ENCODE measurements around the gene PLA2G6. TPM values are rescaled to one million over a fixed set of nuclear protein-coding genes. Genes with fewer than 3 reads are reported as not detected.
A peak's percentile ranks its signal among the peaks of the same experiment; 100 is the strongest.
"Not testable (repeated sequence)": the region's sequence is repeated elsewhere in the genome, so short reads cannot be mapped to it uniquely, and the experiment has no call there.

The PLA2G6 gene
- total RNA-seq, 1 experiment from 2014 or later: 13.4 TPM

GRCh38 chr22:38201371-38201710 is 19.7 kb upstream of the PLA2G6 start:
- in situ Hi-C loops (cut with HindIII; ENCODE audit: low pct_unique_long_range_greater_than_20kb, low sequenced_read_pairs): no loop called here
- DNase-seq (ENCODE audit: low read depth): no peak

DNA sequence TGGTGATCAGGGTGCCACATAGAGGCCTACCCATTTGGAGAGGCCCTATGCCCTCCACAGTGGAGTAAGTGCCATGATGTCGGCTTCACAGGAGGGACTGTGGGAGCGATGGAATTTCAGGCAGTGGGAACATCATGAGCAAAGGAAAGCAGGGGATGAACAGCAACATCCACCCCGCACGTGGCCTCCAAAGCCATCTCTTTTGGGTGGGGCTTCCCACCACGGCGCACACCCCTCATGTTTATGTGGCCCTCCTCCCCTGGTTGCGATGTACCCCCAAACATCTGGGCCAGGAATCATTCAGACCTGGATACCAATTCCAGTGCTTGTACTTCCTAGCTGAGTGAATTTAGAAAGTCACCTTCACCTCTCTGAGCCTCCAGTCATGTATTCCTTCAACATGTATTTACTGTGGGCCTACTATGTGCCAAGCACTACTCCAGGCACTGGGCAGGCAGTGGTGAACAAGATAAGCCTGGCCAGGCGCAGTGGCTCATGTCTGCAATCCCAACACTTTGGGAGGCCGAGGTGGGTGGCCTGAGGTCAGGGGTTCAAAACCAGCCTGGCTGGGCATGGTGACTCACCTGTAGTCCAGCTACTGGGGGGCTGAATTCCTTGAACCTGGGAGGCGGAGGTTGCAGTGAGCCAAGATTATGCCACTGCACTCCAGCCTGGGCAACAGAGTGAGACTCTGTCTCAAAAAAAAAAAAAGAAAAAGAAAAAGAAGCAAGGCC is 18.4 kb upstream of the PLA2G6 start:
- in situ Hi-C loops (cut with HindIII; ENCODE audit: low pct_unique_long_range_greater_than_20kb, low sequenced_read_pairs): no loop called here

DNA sequence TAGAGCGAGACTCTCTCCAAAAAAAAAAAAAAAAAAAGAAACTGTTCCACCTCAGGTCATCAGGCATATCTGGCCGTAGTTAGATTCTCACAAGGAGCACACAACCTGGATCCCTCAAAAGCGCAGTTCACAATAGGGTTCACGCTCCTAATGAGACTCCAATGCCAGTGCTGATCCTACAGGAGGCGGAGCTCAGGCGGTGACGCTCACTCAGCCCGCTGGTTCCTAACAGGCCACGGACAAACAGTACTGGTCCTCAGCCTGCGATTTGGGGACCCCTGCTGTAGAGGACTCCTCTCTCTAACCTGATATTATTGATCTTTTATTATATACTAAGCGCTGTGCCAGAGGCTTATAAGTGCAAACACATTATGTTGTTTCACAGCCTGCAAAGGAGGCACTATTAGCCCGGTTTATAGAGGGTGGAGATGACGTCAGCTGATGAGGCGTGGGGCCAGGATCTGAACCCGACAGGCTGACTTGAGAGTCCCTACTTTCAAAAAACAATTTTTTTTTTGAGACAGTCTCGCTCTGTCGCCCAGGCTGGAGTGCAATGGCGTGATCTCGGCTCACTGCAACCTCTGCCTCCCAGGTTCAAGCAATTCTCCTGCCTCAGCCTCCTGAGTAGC is 15.3 kb upstream of the PLA2G6 start:
- DNase-seq (ENCODE audit: low read depth): no peak
- in situ Hi-C loops (cut with HindIII; ENCODE audit: low pct_unique_long_range_greater_than_20kb, low sequenced_read_pairs): no loop called here

More for the DNA sequence above, 18.4 kb upstream of the PLA2G6 start:
- no peak for DNase-seq (ENCODE audit: low read depth)

- no peak for DNase-seq (ENCODE audit: low read depth)
- in situ Hi-C loops (cut with HindIII; ENCODE audit: low pct_unique_long_range_greater_than_20kb, low sequenced_read_pairs): no loop called here
Observed at GRCh38 chr22:38193580-38193979, 11.9 kb upstream of the PLA2G6 start.

DNA sequence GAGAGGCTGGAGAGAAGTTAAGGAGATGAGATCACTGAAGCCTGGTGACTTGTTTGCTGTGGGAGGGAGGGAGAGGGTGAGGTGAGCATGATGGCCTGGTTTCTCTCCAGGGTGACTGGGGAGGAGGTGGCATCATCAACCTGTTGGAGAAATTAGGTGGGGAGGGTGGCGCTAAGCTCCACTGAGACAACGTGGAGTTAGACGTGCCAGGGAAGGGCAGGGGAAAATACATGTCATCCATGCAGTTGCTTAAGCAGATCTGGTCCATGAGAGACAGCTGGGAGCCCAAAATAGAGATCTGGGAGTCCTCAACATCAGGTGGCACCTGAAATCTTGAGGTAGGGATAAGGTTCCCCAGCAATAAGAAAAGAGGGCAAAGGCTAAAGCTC is 10.8 kb upstream of the PLA2G6 start:
- in situ Hi-C loops (cut with HindIII; ENCODE audit: low pct_unique_long_range_greater_than_20kb, low sequenced_read_pairs): no loop called here

DNA sequence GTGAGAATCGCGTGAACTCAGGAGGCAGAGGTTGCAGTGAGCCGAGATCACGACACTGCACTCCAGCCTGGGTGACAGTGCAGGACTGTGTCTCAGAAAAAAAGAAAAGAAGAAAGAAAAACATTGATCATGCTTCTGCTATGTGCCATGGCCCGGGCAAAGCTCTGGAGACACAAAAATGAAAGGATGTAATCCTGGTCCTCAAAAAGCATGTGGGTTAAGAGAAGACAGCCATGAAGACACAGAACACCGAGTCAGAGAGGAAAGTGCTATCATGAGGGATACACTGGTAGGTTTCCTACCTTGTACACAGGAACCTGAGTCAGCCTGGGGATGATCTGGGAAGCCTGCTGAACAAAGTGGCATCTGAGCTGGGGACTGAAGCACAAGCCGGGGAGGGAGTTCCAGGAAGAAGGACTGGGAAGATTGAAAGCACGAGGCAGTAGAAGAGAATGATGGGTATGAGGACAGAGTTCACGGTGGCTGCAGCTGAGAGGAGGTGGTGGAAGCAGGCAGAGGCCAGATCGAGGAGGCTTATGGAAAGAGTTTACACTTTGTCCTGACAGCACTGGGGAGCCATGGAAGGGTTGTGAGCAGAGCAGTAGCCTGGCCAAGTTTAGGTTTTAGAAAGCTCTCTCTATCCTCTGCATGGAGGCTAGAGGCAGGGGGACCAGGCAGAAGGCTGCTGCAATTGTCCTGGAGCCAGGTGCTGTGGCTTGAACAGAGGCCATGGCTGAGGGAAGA is 10.3 kb upstream of the PLA2G6 start:
- in situ Hi-C loops (cut with HindIII; ENCODE audit: low pct_unique_long_range_greater_than_20kb, low sequenced_read_pairs): no loop called here
- DNase-seq (ENCODE audit: low read depth): no peak

More for the DNA sequence above, 10.8 kb upstream of the PLA2G6 start:
- no peak for DNase-seq (ENCODE audit: low read depth)

- no peak for DNase-seq (ENCODE audit: low read depth)
- in situ Hi-C loops (cut with HindIII; ENCODE audit: low pct_unique_long_range_greater_than_20kb, low sequenced_read_pairs): no loop called here
Observed at GRCh38 chr22:38191055-38191454, 9.4 kb upstream of the PLA2G6 start.

GRCh38 chr22:38190581-38190980 is 9.0 kb upstream of the PLA2G6 start:
- DNase-seq (ENCODE audit: low read depth): no peak
- in situ Hi-C loops (cut with HindIII; ENCODE audit: low pct_unique_long_range_greater_than_20kb, low sequenced_read_pairs): no loop called here

DNA sequence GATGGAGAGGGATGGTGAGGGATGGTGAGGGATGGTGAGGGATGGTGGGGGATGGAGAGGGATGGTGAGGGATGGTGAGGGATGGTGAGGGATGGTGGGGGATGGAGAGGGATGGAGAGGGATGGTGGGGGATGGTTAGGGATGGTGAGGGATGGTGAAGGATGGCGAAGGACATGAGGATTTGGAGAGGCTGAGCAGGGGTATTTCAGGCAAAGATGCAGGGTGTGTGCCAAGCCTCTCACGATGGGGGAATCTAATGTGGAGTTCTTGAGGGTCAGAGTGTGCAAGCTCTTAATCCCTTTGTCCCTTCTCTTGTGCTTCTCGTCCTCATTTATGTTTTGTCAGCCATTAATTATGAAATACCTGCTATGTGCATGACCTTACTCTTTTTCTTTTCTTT is 7.5 kb upstream of the PLA2G6 start:
- in situ Hi-C loops (cut with HindIII; ENCODE audit: low pct_unique_long_range_greater_than_20kb, low sequenced_read_pairs): no loop called here

DNA sequence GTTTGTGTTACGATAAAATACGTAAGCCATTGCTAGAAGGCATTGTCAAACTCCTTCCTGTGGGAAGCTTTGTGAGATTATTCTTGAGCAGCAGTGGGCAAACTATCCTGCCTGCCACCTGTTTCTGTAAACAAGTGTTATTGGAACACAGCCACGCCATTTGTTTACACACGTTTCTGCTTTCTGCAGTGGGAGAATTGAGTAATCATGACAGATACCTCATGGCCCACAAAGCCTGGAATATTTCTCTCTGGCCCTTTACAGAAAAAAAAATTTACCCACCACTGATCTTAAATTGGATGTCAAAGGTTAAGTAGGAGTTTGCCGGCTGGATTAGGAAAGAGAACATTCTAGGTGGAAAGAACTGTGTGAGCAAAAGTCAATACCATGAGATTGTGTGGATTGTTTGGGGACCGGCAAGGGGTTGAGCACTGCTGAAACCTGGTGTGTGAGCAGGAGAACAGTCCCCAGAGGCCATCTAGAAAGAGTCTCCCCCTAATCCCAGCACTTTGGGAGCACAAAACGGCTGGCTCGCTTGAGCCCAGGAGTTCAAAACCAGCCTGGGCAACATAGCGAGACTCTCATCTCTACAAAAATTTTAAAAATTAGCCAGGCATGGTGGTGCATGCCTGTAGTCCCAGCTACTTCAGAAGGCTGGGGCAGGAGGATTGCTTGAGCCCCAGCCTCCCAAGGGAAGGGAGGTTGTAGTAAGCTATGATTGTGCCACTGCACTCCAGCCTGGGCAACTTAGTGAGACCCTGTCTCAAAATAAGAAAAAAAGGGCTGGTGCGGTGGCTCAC is 6.0 kb upstream of the PLA2G6 start:
- no peak for DNase-seq (ENCODE audit: low read depth)
- in situ Hi-C loops (cut with HindIII; ENCODE audit: low pct_unique_long_range_greater_than_20kb, low sequenced_read_pairs): no loop called here

More for the DNA sequence above, 7.5 kb upstream of the PLA2G6 start:
- no peak for DNase-seq (ENCODE audit: low read depth)

- DNase-seq (ENCODE audit: low read depth): no peak
- in situ Hi-C loops (cut with HindIII; ENCODE audit: low pct_unique_long_range_greater_than_20kb, low sequenced_read_pairs): no loop called here
Observed at GRCh38 chr22:38186429-38186828, 4.8 kb upstream of the PLA2G6 start.

DNA sequence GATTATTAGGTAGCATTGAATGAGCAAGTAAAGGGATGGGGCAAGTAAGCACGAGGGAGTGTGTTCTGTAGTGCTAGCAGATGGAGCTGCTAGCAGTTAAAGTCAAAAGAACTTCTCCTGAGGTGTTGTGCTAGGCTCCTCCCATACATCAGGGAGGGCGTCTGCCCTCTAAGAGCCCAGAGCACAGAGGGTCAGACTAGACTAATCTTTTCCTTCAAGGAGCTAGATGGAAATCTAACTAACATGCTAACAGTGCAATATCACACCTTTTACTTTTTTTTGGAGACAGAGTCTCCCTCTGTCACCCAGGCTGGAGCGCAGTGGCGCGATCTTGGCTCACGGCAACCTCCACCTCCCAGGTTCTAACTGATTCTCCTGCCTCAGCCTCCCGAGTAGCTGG is 3.2 kb upstream of the PLA2G6 start:
- in situ Hi-C loops (cut with HindIII; ENCODE audit: low pct_unique_long_range_greater_than_20kb, low sequenced_read_pairs): no loop called here
- no peak for DNase-seq (ENCODE audit: low read depth)

DNA sequence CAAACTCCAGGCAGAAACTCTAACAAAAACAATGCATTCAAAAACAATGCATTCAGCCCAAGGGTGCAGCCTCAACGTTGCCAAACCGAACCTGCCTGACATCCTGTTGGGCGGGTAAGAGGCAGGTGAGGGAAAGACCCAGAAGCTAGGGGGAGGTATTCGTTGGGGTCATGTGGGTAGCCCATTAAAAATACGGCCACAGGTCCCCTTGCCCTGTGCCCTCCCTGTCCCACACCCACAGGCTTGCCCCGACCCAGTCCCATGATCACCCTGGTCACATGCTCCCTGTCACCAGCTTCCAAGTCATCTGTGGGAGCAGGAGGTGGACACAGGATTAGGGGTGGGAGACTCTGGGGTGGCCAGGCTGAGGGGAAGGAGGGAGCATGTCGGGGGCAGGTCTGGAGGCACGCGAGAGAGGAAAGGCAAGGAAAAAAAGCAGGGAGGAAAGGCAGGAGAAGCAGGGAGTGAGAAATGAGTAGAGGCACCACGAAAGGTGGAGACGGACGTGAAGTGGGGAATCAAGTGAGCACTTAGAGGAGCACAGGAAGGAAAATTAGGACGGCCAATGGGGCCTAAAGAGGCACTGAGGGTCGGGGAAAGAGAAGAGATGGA is 683 bp downstream of the PLA2G6 start:
- in situ Hi-C loops (cut with HindIII; ENCODE audit: low pct_unique_long_range_greater_than_20kb, low sequenced_read_pairs): no loop called here
- peak; percentile 49 for DNase-seq (ENCODE audit: low read depth)

DNA sequence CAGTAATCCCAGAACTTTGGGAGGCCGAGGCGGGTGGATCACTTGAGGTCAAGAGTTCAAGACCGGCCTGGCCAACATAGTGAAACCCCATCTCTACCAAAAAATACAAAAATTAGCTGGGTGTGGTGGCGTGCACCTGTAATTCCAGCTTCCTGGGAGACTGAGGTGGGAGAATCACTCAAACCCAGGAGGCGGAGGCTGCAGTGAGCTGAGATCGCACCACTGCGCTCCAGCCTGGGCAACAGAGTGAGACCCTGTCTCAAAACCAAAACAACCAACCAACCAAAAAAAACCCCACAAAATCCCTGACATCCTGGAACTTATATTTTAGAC is 3.1 kb downstream of the PLA2G6 start:
- in situ Hi-C loops (cut with HindIII; ENCODE audit: low pct_unique_long_range_greater_than_20kb, low sequenced_read_pairs); DNase-seq (ENCODE audit: low read depth): not testable (repeated sequence)

DNA sequence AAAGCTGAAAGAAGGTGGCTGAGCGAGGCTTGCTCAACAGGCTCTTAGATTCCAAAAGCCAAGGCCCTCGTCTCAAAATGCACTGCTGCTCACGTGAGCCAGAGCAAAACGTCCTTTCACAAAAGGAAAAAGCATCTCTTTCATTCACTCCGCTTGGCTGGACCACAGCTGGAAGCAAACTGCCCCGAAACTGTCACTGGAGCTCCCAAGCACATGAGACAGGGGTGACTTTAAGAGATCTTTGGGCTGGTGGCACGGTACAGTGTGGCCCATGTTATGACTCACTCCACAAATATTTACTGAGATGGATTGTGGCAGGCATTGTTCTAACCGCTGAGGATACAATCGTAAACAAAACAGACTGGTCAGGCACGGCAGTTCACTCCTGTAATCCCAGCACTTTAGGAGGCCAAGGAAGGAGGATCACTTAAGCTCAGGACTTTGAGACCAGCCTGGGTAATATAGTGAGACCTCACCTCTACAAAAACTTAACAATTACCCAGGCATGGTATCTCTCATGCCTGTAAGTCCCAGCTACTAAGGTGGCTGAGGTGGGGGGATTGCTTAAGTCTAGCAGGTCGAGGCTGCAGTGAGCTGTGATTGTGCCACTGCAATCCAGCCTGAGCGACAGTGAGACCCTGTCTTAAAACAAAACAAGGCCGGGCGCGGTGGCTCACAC is 3.6 kb downstream of the PLA2G6 start:
- peak; percentile 86 for DNase-seq (ENCODE audit: low read depth)
- in situ Hi-C loops (cut with HindIII; ENCODE audit: low pct_unique_long_range_greater_than_20kb, low sequenced_read_pairs): no loop called here

DNA sequence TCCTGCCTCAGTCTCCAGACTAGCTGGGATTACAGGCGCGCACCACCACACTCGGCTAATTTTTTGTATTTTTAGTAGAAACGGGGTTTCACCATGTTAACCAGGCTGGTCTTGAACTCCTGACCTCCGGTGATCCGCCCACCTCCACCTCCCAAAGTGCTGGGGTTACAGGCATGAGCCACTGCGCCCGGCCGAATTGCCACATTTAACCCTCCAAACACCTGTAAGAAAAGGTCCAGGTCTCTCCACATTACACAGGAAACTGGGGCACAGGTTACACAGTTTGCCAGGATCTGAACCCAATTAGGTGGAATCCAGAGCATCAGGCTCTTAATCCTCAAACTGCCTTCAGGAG is 4.1 kb downstream of the PLA2G6 start:
- in situ Hi-C loops (cut with HindIII; ENCODE audit: low pct_unique_long_range_greater_than_20kb, low sequenced_read_pairs); DNase-seq (ENCODE audit: low read depth): not testable (repeated sequence)

- no peak for DNase-seq (ENCODE audit: low read depth)
- in situ Hi-C loops (cut with HindIII; ENCODE audit: low pct_unique_long_range_greater_than_20kb, low sequenced_read_pairs): no loop called here
Observed at GRCh38 chr22:38177044-38177443, 4.6 kb downstream of the PLA2G6 start.

DNA sequence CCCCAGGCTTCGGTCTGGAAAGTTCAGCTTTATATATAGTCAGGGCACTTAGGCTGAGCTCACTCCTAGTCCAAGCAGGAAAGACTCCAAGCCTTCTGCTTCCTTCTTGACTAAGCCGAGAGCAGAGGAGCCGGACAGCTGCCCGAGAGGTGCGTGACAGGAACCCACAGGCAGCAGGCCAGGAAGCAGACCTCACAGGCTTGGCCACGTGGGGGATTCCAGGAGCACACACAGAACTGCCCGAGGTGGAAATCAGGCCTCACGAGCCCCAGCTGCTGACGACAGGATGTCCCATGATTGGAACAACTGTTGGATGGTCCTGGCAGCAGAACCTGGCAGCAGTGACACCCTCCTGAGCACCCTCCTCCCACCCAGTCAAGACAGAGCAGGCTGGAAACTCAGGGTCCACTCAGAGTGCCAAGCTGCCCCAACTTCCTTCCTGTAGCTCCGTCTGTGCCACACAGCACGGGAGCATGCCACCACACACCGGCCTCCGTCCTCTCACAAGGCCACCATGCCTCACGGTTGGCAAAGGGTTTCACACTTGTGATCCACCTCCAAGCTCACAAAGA is 5.4 kb downstream of the PLA2G6 start:
- in situ Hi-C loops (cut with HindIII; ENCODE audit: low pct_unique_long_range_greater_than_20kb, low sequenced_read_pairs): no loop called here
- DNase-seq (ENCODE audit: low read depth): no peak
